Pancreas (tissue), 10 donors: Measurements from ENCODE around the gene SKI. TPM values are rescaled to one million over a fixed set of nuclear protein-coding genes. Genes with fewer than 3 reads are reported as not detected.

Experiments used
- ATAC-seq, 4 donors: fragments of 200-7000 bp; cut with Tn5 transposase; one replicate each; pipeline versions ENCODE4 v1.8.0 to v1.9.1; 2020; ENCODE audit warnings: mild to moderate bottlenecking in 4 of 4, moderate library complexity in 4 of 4
- DNase-seq, 6 donors: peaks; one replicate each; pipeline ENCODE4 v3.0.0-alpha.2; 2020
- FAIRE-seq: peaks from 2 replicates; lab custom pipeline; 2012; peaks lifted over from hg19 to GRCh38; lab: Jason Lieb, UNC
- H3K27ac ChIP-seq, 4 donors: fragments of 200-600 bp; sonication (generic); 1 replicate in 3 of 4; 2 replicates in 1 of 4; pipeline versions ENCODE4 v1.5.0 to v1.8.0; 2020
- H3K27me3 ChIP-seq, 4 donors: fragments of 200-600 bp; one replicate each; pipeline ENCODE4 v1.8.0; 2021
- H3K36me3 ChIP-seq, 3 donors: fragments of 200-600 bp; sonication (generic) in 1 of 3; one replicate each; pipeline versions ENCODE4 v1.5.0 to v1.8.0; 2020 to 2021
- H3K4me1 ChIP-seq, 3 donors: fragments of 200-600 bp; one replicate each; pipeline ENCODE4 v1.8.0; 2021
- H3K4me3 ChIP-seq, 4 donors: fragments of 200-600 bp; sonication (generic) in 2 of 4; one replicate each; pipeline versions ENCODE4 v1.5.0 to v1.8.0; 2020 to 2021
- H3K9me3 ChIP-seq, 4 donors: fragments of 200-600 bp; one replicate each; pipeline ENCODE4 v1.8.0; 2021
- WGBS, 2 donors: extraction: QIAGEN DNeasy Blood & Tissue Kit; methylation state at CpG; one replicate each; pipeline ENCODE4 v1.1.7; 2013; 5-methylcytosine and 5-hydroxymethylcytosine counted together
- intact Hi-C, 3 donors: fragments of 100-400 bp; cut with DNase I; formaldehyde crosslinking; loops; one replicate each; pipeline versions ENCODE4 v1.11.1 to v1.14.2; 2022
- polyA plus RNA-seq, 2 donors: library from polyadenylated mRNA; stranded (reverse); fragments of 200-250 nt; gene quantifications; one replicate each; pipeline ENCODE4 v1.2.3, GENCODE V29; 2013
- total RNA-seq, 6 donors: library from RNA; stranded (reverse); fragmentation: NEBNext Ultra II Directional in 4 of 6; extraction: Animal tissue kit (Norgen Biotek cat#: 25700) in 4 of 6; gene quantifications; one replicate each; pipeline versions ENCODE4 v1.2.1 to v1.2.4, GENCODE V29; 2021 to 2023
- TF ChIP-seq, protein P1 (sequence below), 4 donors: fragments of 200-600 bp; sonication (generic) in 3 of 4; IDR thresholded peaks; one replicate each; pipeline versions ENCODE4 v1.5.0 to v1.8.0; 2021; ENCODE audit warnings: antibody characterized with exemption in 4 of 4
- donor health status: healthy with polysubstance abuse.
- donor health status: DM: no; HTN: no; CAD: no; lungs with moderate emphysema.
- donor health status: DM: no; HTN: no; CAD: no.
- donor health status: control.
- donor health status: control.
- donor health status: Bipolar disorder and iron deficiency.
- donor health status: DM: yes; HTN: yes; CAD: no.
- donor health status: DM: no; HTN: no; CAD: no.
- donor health status: DM: no; HTN: no; CAD: no.
- donor health status: DM: yes; HTN: yes; CAD: no.

SKI gene
- total and polyA plus RNA-seq, 8 donors, result 8.6 to 27.9 (median 14.0) TPM

DNA sequence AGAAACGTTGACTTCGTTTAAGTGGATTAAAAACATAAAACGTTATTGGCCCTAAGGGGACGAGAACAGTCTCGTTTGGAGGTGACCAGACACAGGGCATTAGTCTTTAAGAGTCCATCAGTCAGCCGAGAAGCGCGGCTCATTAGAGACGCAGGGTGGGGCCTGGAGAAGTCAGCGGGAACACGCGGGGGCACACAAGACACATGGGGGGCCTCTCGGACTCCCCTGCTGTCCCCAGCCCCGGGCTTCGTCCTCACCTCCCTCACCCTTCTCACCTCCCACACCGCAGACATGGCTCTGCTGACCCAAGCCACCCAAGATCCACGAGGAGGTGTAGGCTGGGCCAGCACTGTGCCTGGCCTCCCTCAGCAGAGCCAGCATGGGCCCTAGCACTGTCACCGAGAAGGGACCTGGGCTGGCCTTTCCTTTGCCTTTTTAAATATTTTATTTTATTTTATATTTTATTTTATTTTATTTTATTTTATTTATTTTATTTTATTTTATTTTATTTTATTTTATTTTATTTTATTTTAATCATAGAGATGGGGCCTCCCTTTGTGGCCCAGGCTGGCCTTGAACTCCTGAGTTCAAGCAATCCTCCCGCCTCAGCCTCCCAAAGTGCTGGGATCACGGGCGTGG is 114.4 kb downstream of the SKI start:
- WGBS, 2 donors, result 77 to 84% methylated on average over 21 of the region's 21 CpGs
- Histone ChIP-seq H3K9me3 (no peaks in the 10 kb centered on the region), H3K27me3 (no peaks in the 10 kb centered on the region), H3K4me3 (no peak overlapping the region), H3K27ac (no peak overlapping the region), H3K36me3 (no peaks in the 10 kb centered on the region), H3K4me1 (no peaks in the 10 kb centered on the region)
- intact Hi-C loops, result no loop called here
- ATAC-seq (no peak), DNase-seq (peak in 2 of 6 donors; percentile 5 to 28), FAIRE-seq (no peak)
- TF ChIP-seq, protein P1, sequence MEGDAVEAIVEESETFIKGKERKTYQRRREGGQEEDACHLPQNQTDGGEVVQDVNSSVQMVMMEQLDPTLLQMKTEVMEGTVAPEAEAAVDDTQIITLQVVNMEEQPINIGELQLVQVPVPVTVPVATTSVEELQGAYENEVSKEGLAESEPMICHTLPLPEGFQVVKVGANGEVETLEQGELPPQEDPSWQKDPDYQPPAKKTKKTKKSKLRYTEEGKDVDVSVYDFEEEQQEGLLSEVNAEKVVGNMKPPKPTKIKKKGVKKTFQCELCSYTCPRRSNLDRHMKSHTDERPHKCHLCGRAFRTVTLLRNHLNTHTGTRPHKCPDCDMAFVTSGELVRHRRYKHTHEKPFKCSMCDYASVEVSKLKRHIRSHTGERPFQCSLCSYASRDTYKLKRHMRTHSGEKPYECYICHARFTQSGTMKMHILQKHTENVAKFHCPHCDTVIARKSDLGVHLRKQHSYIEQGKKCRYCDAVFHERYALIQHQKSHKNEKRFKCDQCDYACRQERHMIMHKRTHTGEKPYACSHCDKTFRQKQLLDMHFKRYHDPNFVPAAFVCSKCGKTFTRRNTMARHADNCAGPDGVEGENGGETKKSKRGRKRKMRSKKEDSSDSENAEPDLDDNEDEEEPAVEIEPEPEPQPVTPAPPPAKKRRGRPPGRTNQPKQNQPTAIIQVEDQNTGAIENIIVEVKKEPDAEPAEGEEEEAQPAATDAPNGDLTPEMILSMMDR (IDR thresholded peaks at IDR 0.05), result no peak

DNA sequence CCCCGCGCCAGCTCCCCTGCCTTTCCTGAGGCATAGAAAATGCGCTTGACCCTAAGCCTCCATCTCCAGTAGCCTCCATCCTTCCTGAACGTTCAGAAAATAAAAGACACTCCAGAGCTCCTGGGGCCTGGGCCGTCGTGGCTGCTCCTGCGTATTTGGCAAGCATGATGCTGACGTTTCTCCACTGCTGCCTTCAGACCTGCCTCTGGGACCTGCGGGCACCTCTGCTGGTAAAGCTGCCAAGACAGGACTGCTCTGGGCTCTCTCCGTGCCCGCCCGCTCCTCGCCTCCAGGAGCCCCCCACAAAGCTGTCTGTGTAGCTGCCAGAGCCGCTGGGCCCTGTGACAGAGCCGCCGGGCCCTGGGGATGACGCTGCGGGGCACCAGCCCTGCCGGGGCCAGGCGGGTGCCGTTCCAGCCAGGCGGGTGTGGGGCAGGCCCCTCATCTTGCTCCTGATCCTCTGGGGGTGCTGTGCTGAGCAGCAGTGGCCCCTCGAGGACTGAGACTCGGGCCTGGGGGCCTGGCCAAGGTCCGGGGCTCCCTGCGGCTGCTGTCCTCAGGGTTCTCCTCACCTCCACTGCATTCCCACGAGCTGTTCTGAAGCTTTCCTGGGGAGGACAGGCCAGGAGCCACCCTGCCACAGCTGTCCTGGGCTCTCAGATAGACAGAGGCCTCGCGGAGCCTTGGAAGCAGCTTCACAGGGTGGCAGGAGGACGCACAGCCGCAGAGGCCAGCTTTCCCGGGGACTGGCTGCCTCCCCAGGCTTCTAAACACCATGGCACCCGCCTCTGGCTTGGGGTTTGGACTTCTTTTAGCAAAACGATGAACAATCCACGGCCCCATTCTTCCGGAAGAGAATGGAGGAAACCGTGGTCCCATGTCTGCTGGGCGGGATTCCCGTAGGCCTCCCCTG is 115.2 kb downstream of the SKI start:
- intact Hi-C loops, result no loop called here
- ATAC-seq, result no peak
- 84% methylated on average over 39 of the region's 39 CpGs for WGBS, 2 donors

DNA sequence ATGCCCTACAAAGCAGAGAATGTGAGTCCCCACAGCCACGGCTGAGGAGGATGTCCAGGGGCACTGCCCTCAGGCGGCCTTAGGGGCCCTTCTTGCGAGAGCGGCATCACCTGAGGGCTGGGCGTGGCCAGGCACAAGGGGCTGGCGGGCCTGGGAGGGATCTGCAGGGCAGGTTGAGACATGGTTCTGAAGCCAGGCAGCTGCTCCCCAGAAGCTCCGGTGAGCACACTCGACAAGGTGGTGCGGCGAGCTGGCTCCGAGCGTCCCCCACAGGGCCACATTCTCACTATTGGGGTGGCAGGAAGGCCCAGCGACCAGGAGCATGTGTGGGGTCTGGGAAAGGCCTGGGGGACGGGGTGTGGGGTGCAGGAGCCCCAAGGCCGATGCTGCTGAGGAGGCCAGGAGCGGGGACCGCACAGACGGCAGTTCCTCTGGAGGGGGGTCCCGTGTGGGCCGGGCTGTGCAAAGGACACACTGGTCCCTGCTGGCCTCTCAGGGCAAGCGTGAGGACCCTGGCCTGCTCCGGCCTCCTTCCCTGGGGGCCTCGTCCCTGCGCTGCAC is 116.1 kb downstream of the SKI start:
- TF ChIP-seq, protein P1 (IDR thresholded peaks at IDR 0.05), result no peak
- ATAC-seq (no peak), FAIRE-seq (no peak), DNase-seq (peak in 2 of 6 donors; percentile 16 to 59)
- Histone ChIP-seq H3K4me1 (no peaks in the 10 kb centered on the region), H3K9me3 (no peaks in the 10 kb centered on the region), H3K36me3 (no peaks in the 10 kb centered on the region), H3K27ac (no peak overlapping the region), H3K27me3 (no peaks in the 10 kb centered on the region), H3K4me3 (no peak overlapping the region)
- intact Hi-C loops, result no loop called here
- WGBS, 2 donors, result 84 to 87% methylated on average over 24 of the region's 24 CpGs

More for the DNA sequence above, 115.2 kb downstream of the SKI start:
- H3K36me3 ChIP-seq, result no peaks in the 10 kb centered on the region
- no peaks in the 10 kb centered on the region for H3K27me3 ChIP-seq
- TF ChIP-seq, protein P1 (IDR thresholded peaks at IDR 0.05), result no peak
- FAIRE-seq, result no peak
- no peaks in the 10 kb centered on the region for H3K9me3 ChIP-seq
- peak in 2 of 6 donors; percentile 17 to 51 for DNase-seq
- no peaks in the 10 kb centered on the region for H3K4me1 ChIP-seq
- H3K4me3 ChIP-seq, result no peak overlapping the region
- H3K27ac ChIP-seq, result no peak overlapping the region

DNA sequence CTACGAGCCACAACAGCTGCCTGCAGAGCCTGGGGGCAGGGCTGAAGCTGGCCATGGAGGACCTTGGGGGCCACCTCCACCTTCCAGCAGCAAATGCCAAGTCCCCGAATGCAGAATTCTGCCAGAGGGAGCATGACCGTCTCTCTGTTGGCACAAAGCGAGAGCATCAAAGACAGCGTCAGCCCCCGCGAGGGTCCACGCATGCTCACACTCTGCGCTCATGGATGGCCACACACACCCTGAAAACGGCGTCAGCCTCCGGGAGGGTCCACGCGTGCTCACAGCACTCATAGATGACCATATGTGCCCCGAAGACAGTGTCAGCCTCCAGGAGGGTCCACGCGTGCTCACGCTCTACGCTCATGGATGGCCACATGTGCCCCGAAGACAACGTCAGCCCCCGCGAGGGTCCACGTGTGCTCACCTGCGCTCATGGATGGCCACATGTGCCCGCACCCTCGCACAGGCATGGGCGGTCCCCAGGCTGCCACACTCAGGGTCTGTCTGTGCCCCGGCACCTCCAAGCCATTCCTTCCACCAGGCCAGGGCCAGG is 116.7 kb downstream of the SKI start:
- Histone ChIP-seq H3K9me3 (no peaks in the 10 kb centered on the region), H3K27ac (no peak overlapping the region), H3K36me3 (no peaks in the 10 kb centered on the region), H3K4me3 (no peak overlapping the region), H3K4me1 (no peaks in the 10 kb centered on the region), H3K27me3 (no peaks in the 10 kb centered on the region)
- TF ChIP-seq, protein P1 (IDR thresholded peaks at IDR 0.05), result no peak
- DNase-seq (peak in 3 of 6 donors; percentile 24 to 47 (median 35)), ATAC-seq (no peak), FAIRE-seq (no peak)
- intact Hi-C loops, result no loop called here
- 83 to 89% methylated on average over 29 of the region's 29 CpGs for WGBS, 2 donors
